OCI-M2 (cell line): ENCODE results near the gene TACC2.
"Not testable (repeated sequence)": the region's sequence is repeated elsewhere in the genome, so short reads cannot be mapped to it uniquely, and the experiment has no call there.

Experiments used
- DNase-seq: peaks from one replicate; lab custom pipeline; 2025; ENCODE audit not compliant: unreplicated experiment; lab: John Stamatoyannopoulos, UW

The TACC2 gene

DNA sequence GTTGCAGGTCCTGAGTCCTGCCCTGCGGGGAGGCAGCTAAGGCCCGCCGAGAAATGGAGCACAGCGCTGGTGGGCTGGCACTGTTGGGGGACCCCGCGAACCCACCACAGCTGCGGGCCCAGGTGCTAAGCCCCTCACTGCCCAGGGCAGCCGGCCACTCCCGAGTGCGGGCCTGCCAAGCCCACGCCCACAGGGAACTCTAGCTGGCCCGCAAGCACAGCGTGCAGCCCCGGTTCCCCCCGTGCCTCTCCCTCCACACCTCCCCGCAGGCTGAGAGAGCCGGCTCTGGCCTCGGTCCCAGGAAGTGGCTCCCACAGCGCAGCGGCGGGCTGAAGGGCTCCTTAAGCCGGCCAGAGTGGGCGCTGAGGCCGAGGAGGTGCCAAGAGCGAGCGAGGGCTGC is 10.5 kb upstream of the TACC2 start:
- DNase-seq, result no peak

DNA sequence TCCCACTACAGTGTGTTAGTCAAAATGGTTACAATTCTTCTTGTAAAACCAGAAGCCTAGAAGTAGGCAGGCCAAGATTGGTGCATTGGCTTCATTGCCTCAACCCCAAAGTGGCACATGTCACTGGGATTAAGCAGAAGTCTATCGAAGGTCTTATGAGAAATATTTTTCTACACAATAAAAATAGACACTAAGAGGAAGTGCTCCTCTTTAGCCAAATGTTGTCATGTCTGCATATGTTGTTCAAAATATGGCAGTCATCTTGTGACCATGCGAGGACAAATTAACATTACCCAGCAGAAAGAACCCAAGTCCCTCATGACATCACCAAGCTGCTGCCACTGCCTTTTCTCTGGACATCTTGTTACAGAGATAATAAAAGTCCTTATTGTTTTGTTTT is 7.6 kb upstream of the TACC2 start:
- no peak for DNase-seq

DNA sequence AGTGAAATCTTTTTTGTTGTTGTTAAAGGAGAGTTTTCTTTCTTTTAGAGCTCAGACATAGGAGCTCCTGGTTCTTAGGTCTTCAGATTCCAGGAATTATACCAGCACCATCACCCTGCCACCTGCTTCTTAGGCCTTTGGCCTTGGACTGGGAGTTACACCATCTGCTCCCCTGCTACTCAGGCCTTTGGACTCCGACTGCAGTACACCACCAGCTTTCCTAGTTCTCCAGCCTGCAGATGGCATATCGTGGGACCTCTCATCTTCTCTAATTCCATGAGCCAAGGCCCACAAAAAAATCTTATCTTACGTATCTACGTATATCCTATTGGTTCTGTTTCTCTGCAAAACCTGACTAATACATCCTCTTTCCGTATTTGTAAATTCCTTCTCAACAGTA is 5.1 kb upstream of the TACC2 start:
- no peak for DNase-seq

DNA sequence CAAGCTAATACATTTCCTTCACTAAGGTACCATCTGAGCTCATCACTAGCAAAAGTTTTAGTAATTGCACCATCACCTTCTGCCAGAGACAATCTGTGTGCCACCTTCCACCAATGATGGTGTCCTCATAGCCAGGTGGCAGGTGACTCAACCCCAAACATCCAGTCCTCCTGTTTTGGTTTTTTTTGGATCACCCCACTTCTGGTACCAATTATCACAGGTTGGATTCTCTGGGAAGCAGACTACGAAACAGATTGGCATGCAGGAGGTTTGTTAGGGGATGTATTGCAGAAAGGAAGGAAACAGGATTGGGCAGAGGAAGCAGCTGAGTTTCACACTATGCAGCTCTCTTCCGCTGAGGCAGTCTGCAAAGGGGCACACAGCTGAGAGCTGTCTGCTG is 4.5 kb upstream of the TACC2 start:
- DNase-seq, result no peak

DNA sequence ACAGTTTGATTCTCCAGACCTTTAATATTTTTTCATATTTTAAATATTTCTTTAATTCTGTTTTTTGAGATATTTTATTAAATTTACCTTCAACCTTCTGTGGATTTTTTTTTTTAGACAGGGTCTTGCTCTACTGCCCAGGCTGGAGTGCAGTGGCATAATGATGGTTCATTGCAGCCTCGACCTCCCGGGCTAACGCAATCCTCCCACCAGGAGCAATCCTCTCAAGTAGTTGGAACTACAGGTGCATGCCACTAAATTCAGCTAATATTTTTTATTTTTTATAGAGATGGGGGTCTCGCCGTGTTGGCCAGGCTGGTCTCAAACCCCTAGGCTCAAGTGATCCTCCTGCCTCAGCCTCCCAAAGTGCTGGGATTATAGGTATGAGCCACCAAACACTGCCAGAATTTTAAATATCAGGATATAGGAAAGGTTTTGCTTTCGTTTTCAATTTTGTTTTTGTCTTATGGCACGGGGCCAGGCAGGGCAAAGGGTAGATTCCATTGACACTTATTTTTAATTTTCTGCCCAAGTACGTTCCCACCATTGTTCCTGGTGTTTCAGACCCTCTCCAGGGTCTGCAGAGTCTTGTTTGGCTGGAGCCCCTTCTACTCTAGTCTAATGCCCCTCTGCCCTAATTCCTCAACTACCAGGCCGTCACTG is 1.2 kb downstream of the TACC2 start:
- no peak for DNase-seq

DNA sequence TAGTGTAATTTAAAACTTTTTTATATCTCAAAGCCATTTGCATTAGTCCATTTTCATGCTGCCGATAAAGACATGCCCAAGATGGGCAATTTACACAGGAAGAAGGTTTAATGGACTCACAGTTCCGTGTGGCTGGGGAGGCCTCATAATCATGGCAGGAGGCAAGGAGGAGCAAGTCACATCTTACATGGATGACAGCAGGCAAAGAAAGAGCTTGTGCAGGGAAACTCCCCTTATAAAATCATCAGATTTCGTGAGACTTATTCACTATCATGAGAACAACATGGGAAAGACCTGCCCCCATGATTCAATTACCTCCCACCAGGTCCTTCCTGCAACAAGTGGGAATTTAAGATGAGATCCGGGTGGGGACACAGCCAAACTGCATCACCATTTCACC is 2.8 kb downstream of the TACC2 start:
- DNase-seq, result not testable (repeated sequence)

DNA sequence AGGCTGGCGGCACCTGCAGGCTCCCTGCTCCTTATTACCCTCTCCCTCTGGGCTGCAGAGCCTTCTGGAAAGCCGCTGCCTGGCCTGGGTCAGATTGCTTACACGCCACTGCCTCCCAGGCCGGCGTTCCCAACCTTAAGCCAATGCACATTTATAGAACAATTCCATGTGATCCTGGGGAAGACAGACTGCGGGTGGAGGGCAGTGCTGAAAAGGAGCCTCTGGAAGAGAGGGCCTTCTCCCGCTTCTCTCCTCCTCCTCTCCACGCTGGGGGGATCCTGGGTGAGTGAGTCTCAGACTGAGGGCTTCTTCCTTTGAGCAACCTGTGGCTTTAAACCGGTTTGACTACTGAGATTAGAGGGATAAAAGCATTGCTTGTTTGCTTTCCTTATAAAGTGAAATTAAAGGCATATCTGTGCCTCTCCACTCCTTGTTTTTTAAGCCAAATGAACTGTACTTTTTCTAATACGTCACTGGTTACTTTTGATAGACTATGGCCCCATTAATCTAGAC is 5.5 kb downstream of the TACC2 start:
- DNase-seq, result no peak

DNA sequence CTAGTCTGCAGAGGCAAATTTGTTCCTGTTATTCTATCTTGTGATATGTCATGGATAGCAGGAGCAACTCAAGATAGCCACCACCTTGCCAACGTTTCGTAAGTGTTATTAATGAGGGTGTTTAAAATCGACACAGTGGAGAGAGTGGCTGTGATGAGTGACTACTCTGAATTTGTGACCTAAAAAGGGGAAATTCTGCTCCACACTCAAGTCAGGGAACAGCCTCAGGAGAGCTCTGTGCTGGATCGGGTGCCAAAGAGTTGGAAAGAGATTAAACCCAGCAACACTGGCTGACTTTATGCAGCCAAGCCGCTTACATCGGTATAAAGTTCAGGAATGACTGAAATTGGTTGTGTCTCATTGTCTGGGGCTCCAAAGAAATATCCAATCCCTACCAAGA is 9.5 kb downstream of the TACC2 start:
- DNase-seq, result no peak

DNA sequence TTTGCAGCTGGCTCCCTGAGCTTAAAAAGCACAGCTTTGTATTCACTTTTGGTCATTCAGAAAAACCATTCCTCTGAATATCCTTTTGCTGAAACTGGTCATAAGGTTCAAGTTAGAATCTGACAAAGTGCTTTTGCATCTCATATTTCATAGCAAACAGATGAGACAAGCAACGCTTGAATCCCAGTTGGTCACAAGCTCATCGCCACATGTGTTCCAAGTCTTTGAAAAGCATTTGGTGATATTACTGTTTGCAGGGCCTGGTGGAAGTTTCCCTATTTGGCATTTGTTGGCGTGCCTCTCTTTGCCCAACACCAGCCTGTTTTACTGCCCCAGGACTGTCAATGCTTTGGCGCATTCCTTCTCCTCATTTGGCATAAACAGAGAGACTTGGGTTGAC is 10.3 kb downstream of the TACC2 start:
- no peak for DNase-seq

DNA sequence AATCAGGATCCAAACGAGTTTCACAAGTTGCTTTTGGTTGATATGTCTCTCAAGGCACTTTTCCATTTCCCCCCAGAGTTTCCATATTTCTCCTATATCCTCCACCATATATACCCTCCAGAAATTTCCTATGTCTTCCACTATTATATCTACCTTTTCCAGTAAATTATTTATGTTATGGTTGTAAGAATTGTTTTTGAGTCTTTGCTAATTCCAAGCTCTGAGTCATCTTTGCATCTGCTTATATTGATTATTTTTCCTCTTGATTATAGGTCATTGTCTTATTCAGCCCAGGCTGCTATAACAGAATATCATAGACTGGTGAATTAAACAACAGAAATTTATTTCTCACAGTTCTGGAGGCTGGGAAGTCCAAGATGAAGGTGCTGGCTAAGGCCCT is 12.7 kb downstream of the TACC2 start:
- DNase-seq, result no peak

DNA sequence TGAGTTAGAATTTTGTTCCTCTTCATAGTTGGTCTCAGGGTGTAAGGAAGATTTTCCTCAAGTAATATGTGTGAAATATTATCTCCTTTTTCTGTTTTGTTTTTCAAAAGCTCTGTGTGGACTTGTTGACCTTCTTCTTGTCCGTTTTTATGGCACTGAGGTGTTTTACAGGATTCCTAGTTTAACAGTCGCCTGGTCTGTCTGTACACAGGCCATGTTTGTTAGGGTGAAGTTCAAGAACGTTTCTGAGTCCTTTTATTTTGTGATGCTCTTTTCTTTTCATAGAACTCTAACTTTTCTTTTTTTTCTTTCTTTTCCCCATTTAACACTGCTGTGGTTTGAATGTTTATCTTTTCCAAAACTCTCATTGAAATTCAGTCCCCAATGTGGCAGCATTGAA is 18.5 kb downstream of the TACC2 start:
- no peak for DNase-seq

DNA sequence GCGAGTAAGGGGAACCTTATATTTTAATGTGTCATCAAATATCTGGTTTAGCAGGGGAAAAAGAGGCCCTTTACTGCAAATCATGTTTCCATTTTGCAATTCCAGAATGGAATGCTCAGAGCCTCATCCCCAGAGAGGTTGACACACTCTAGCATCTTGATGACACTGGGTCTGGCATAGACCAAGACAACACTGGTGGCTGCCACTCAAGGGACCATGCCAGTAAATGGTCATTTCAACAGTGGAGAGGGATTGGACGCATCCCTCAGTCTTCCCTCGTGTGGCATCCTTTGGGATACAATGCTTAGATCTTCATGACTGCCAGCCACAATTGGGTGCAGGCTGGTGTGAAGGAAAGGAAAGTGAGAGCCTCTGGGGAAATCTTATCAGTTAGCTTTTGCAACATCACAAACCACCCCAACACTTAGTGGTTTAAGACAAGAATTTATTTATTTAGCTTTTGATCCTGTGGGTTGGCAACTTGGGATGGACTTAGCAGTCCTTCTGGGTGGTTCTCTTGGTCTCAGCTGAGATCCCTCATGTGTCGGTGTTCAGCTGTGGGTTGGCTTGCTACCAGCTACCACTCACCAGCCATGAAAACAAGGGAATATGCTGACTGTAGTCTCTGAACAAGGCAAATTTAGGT is 21.6 kb downstream of the TACC2 start:
- no peak for DNase-seq

DNA sequence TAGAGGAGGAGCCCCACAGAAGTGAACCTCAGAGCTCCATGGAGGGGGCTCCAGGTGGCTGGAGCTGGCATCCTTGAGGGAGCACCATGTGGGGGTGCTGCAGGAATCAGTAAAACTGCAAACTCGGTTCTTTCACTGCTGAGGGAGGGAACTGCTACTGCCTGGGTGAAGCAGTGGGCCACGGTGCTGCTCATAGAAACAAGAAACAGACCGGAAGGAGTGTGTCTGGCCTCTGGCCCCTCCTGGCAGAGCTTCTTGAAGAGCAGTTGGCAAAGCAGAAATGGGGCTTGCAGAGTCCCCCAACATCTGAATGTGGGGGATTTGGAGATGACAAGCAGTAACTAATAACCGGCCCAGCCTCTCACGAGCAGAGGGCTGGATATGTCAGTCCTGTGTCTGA is 23.8 kb downstream of the TACC2 start:
- no peak for DNase-seq

DNA sequence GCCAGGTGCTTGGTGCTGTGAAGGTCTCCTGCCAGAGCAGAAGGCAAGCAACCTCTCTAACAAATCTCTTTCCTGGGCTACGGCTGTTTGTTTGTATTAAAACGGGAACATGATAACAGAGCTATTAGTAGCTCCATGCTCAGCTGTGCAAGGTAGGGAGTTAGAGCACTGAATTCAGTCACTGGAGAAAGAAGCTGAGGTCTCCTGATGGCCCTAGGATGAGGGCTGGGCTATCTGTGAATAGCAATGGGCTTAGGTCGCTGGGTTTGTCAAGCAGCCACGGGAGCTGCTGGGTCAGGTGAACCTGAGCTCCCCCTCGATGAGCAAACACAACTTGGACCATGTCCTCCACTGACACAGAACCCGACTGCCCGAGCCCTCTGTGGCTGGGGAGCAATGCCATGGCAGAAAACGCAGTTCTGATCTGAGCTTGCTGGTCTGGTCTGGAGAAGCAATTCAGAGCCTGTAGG is 24.4 kb downstream of the TACC2 start:
- no peak for DNase-seq

DNA sequence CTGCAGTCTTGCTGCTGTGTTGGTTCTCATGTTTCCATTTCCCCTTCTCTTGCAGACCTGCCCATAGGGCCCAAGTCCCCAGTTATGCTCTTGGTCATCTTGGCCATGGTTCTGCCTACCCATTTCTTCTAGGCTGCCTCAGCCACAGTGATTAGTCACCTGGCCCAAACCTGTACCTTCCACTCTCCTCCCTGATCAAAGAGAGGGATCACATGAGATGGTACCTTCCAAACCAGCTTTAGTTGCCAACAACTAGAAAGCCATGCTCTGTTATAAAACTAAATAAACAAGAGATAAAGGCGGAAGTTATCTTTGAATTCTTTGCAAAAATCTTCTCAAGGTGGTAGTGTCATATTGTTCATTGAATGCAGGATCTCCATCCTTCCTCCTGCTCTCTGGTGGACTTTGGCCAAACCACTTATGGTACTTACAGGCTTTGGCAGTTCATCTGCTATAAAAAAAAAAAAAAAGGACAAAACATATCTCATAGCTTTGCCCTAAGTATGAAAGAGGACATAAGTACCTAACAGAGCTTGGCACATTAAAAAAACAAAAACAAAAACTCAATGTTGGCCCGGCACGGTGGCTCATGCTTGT is 25.8 kb downstream of the TACC2 start:
- no peak for DNase-seq

DNA sequence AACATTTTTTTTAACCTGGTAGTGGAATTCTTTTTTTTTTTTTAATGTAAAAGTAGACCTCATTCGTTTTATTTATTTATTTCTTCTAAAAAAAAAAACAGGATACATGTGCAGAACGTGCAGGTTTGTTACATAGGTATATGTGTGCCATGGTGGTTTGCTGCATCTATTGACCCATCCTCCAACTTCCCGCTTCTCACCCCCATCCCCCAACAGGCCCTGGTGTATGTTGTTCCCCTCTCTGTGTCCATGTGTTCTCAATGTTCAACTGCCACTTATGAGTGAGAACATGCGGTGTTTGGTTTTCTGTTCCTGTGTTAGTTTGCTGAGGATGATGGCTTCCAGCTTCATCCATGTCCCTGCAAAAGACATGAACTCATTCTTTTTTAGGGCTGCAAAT is 29.0 kb downstream of the TACC2 start:
- DNase-seq, result not testable (repeated sequence)

DNA sequence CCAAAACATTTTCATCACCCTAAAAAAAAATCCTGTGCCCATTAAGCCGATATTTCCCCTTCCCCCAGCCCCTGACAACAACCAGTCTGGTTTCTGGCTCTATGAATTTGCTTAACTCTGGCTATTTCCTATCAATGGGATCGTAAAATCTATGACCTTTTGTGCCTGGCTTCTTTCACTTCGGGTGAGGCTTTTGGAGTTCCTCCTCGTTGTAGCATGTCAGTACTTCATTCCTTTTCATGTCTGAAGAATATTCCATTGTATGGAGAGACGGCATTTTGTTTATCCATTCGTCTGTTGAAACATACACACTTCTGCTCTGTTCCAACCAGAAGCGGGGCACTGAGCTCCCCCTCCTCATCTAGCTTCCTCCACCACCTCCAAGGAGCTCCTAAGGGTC is 29.5 kb downstream of the TACC2 start:
- DNase-seq, result no peak

DNA sequence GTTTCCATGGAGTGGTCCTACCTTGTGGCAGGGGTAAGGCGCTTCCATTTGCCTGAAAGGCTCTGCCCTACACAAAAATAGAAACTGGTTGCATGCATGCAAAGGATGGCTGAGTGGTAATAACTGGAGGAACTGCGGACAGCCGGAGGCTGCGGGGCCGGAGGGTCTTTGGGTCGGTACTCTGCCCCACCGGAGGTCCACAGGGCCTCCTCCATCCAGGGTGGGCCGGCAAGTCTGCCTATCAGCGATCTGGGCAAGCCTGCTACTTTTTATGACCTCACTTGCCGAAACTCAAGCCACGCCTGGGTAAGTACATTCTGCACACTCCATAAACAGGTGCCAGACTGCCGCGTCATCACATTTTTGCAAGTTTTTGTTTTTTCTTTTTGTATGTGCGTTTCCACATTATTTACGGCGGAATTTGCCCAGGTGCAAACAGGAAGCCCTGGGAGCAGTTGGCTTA is 30.0 kb downstream of the TACC2 start:
- DNase-seq, result no peak

DNA sequence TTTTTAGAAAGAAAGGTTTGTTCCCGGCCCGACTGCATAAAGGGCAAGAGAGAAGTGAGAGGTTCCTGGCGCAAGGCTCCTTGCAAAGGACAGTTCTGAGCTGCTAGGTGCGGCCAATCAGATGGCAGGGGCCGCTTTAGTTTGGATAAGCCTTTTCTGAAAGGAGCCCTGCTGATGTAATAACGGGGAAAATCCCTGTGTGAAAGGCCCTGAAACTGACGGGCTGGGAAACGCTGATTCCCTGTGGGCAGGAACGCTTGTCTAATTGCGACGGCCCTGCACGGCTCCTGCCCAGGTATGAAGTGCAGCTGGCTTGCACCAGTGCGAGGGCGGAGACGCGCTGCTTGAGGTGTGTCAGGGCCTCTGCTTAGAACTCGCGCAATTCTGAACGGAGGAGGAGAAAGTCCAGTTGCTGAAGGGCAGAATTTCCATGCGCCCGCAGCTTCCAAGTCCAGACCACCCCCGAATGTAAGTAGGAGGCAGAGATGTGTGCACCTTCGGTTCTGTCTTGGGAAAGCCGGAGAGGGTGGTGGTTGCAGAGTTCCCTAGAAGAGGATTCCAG is 30.5 kb downstream of the TACC2 start:
- no peak for DNase-seq

DNA sequence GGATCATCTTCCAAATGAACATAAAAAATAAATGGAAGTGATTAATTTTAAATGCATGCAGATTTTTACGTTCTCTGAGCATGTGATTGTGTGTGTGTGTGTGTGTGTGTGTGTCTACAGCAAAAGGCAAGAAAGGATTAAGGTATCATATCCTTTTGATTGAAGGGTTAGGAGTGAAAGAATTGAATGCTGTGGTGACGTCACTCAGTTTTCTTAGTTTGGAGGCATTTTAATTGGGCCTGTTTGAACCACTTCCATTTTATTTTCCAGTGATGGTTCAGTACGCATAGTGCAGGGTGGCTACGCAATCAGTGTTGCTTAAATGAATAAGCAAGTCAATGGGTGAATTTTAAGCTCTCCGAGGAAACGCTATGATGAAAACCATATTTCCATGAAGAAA is 31.3 kb downstream of the TACC2 start:
- no peak for DNase-seq

DNA sequence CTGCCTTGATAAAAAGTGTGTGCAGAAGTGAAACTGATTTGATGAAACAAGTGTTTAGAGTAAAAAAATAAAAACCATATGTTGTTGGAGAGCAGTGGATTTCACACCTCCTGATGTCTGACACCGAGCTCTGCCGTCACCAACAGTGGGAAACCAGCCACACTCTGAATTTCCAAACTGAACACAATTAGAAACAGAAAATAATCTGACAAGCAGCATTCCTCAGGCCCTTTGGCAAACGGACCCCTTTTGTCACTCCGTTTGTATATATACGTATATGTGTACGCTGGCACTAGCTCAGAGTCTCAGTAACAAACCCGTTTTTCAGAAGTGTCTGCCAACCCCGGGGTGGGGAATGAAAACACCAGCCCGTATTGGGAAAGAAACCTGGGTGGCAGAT is 32.4 kb downstream of the TACC2 start:
- no peak for DNase-seq

DNA sequence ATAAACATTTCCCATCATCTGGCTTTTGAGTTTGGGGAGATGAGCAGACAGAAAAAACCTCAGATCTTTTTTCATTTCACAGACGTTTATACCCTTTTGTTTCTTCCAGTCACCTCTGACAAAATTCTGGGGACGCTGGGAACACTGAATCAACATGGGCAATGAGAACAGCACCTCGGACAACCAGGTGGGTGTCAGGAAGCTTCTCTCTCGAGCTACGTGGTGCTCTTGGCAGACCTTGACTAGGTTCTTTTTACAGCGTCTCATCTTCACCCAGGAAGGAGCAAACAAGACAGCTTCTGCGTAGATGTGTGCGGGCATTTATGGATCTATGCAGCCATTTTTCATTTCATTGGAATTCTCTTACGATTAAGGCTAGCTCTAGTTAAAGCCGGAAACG is 32.9 kb downstream of the TACC2 start:
- DNase-seq, result no peak
